Right atrium auricular region (tissue), 2 donors: ENCODE data around the gene CDKAL1. TPM values are rescaled to one million over a fixed set of nuclear protein-coding genes. Genes with fewer than 3 reads are reported as not detected.

ENCODE experiments used
- DNase-seq: peaks from one replicate; pipeline ENCODE4 v3.0.0-alpha.2; 2019; ENCODE audit warnings: low spot score
- H3K27ac ChIP-seq, 2 donors: fragments of 200-600 bp; sonication (generic); 1 replicate in 1 of 2; 2 replicates in 1 of 2; pipeline ENCODE4 v1.5.1; 2016 to 2019
- H3K27me3 ChIP-seq, 2 donors: fragments of 200-600 bp; sonication (generic); one replicate each; pipeline versions ENCODE4 v1.5.1 to v1.6.0; 2017 to 2019
- H3K36me3 ChIP-seq: fragments of 200-600 bp; sonication (generic); one replicate; pipeline ENCODE4 v1.5.1; 2016
- H3K4me1 ChIP-seq, 2 donors: fragments of 200-600 bp; sonication (generic); one replicate each; pipeline versions ENCODE4 v1.5.1 to v1.6.0; 2017 to 2019
- H3K4me3 ChIP-seq, 2 donors: fragments of 200-600 bp; sonication (generic); 1 replicate in 1 of 2; 2 replicates in 1 of 2; pipeline ENCODE4 v1.5.1; 2017 to 2019; ENCODE audit warnings: mild to moderate bottlenecking in 1 of 2, moderate library complexity in 1 of 2
- H3K9me3 ChIP-seq, 2 donors: fragments of 200-600 bp; sonication (generic); one replicate each; pipeline ENCODE4 v1.5.1; 2019
- total RNA-seq, 2 donors: library from RNA; depleted of rRNA; stranded (reverse); fragments of >200 nt; gene quantifications; one replicate each; pipeline ENCODE4 v1.1.0, GENCODE V29; 2016
- TF ChIP-seq, protein P1 (sequence below), 2 donors: fragments of 200-600 bp; sonication (generic); IDR thresholded peaks; one replicate each; pipeline ENCODE4 v1.5.1; 2019; ENCODE audit warnings: antibody characterized with exemption in 2 of 2

The CDKAL1 gene
- total RNA-seq, 2 donors from 2014 or later, result 8.8 to 10.5 TPM

DNA sequence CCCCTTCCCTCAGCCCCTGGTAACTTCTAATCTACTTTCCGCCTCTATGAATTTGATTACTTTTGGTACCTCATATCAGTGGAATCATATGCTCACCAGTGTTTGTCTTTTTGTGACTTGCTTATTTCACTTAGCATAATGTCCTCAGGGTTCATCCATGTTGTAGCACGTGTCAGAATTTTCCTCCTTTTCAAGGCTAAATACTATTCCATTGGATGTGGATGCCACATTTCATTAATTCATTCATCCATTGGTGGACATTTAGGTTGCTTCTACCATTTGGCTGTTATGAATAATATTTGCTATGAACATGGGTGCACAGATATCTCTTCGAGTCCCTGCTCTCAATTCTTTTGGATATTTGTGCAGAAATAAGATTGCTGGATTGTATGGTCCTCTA is 670.7 kb downstream of the CDKAL1 start:
- Histone ChIP-seq H3K27me3 (no peaks in the 10 kb centered on the region), H3K27ac (no peak overlapping the region), H3K9me3 (no peaks in the 10 kb centered on the region), H3K36me3 (no peaks in the 10 kb centered on the region), H3K4me1 (peaks cover 0 to 7% of the 10 kb centered on the region in 2 donors), H3K4me3 (no peak overlapping the region)
- TF ChIP-seq, protein P1, sequence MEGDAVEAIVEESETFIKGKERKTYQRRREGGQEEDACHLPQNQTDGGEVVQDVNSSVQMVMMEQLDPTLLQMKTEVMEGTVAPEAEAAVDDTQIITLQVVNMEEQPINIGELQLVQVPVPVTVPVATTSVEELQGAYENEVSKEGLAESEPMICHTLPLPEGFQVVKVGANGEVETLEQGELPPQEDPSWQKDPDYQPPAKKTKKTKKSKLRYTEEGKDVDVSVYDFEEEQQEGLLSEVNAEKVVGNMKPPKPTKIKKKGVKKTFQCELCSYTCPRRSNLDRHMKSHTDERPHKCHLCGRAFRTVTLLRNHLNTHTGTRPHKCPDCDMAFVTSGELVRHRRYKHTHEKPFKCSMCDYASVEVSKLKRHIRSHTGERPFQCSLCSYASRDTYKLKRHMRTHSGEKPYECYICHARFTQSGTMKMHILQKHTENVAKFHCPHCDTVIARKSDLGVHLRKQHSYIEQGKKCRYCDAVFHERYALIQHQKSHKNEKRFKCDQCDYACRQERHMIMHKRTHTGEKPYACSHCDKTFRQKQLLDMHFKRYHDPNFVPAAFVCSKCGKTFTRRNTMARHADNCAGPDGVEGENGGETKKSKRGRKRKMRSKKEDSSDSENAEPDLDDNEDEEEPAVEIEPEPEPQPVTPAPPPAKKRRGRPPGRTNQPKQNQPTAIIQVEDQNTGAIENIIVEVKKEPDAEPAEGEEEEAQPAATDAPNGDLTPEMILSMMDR (IDR thresholded peaks at IDR 0.05), result no peak
- DNase-seq, result no peak

DNA sequence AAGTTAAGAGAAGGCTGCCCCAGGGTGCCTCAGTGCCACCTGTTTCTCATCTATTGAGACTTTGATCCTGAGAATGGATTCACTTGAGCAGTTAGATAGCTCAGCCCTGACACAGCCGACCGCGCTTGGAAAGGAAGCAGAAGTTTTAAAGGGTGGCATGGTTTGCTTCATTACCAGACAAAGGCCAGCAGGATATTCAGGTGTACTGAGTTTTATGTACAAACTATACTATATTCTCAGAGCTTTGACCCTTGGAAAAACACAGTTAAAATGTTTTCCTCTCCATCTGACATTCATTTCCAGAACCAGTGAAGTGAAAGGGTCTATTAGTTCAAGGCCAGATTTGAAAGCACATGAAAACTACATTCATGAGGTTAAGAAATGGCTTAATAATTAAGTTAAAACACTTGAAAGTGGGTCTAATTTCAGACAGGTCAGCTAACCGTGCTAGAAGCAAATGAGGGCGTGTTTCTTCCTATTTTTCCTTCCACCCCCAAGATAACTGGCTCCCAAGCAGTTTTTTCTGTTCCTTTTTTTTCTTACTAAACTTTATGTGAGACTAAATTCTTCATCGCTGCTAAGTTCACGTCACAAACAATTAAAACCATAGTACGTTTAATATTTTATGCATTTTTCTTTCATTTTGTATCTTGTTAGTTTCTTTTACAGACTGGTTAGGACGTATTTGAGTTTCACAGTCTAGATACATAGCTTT is 674.0 kb downstream of the CDKAL1 start:
- H3K4me1 ChIP-seq, result no peaks in the 10 kb centered on the region
- TF ChIP-seq, protein P1 (IDR thresholded peaks at IDR 0.05), result no peak
- H3K4me3 ChIP-seq, result no peak overlapping the region
- no peaks in the 10 kb centered on the region for H3K36me3 ChIP-seq
- no peak for DNase-seq
- H3K9me3 ChIP-seq, result peaks cover 0 to 5% of the 10 kb centered on the region in 2 donors
- H3K27me3 ChIP-seq, result no peaks in the 10 kb centered on the region
- H3K27ac ChIP-seq, result no peak overlapping the region

DNA sequence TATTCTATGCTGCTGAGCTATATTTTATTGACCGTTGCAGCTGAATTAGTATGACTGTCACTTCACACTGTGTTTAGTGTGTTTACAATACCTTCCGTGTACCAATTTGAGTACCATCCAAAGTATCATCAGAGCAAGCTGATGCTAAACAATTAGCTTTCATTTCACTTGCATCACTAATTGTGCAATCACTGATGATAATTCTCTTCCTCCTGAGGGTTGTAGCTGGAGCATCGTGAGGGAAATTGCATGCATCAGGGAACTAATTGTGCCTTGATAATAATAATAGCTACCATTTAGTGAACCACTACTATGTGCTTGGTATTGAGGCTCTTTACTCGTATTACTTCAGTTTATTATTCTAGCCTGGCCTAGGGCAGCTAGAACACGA is 674.5 kb downstream of the CDKAL1 start:
- Histone ChIP-seq H3K4me3 (no peak overlapping the region), H3K27me3 (no peaks in the 10 kb centered on the region), H3K9me3 (peaks cover 0 to 5% of the 10 kb centered on the region in 2 donors), H3K36me3 (no peaks in the 10 kb centered on the region), H3K4me1 (no peaks in the 10 kb centered on the region), H3K27ac (no peak overlapping the region)
- TF ChIP-seq, protein P1 (IDR thresholded peaks at IDR 0.05), result no peak
- DNase-seq, result no peak

DNA sequence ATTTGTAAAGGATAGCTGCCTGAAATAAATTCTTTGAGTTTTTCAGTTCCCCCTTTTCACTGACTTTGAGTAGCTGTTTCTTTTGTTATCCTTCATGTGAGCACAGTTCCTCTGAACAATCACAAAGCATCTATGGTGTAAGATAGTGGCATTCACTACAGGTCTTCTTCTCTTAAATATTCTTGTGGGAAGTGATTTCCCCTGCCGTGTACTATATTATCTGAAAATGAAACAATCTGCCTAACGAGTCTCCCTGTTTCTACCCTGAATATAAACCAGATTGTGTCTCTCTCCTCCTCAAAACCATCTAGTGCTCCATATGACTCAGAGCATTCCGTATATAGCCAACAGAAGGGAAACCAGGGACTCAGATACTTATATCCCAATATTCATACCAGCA is 679.2 kb downstream of the CDKAL1 start:
- no peaks in the 10 kb centered on the region for H3K36me3 ChIP-seq
- no peak for DNase-seq
- TF ChIP-seq, protein P1 (IDR thresholded peaks at IDR 0.05), result no peak
- no peak overlapping the region for H3K4me3 ChIP-seq
- peaks cover 0 to 5% of the 10 kb centered on the region in 2 donors for H3K9me3 ChIP-seq
- H3K27me3 ChIP-seq, result no peaks in the 10 kb centered on the region
- no peaks in the 10 kb centered on the region for H3K4me1 ChIP-seq
- H3K27ac ChIP-seq, result no peak overlapping the region

DNA sequence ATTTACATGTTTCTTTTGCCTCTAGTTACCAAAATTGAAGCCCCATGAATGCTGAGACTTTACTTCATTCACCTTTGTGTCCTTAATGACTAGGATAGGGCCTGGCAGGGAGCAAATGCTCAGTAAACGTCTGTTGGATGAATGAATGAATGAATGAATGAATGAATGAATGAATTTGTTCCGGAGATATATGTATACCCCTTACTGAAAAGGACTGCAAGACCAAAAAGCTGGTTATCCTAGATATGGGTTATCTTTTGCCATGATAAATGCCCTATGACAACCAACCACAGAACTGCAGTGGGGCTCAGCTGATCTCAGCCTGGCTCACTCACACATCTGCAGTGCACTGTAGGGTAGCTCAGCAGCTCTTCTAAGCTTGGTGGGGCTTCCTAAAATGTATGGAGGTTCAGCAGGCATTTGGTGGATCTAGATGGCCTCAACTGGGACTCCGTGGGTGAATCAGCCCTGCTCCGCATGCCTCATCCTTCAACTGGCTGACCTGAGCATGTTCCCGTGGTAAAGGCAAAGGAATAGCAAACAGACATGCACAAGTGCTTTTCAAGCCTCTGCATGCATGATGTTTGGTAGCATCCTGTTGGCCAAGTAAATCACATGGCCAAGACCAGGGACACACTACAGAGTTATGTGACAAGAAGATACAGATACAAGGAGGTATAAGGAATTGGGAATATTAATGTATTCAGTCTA is 680.6 kb downstream of the CDKAL1 start:
- DNase-seq, result no peak
- Histone ChIP-seq H3K9me3 (peaks cover 0 to 5% of the 10 kb centered on the region in 2 donors), H3K36me3 (no peaks in the 10 kb centered on the region), H3K27me3 (no peaks in the 10 kb centered on the region), H3K27ac (no peak overlapping the region), H3K4me1 (no peaks in the 10 kb centered on the region), H3K4me3 (no peak overlapping the region)
- TF ChIP-seq, protein P1 (IDR thresholded peaks at IDR 0.05), result no peak
